Activated naive CD8-positive, alpha-beta T cell treated with anti-CD3 and anti-CD28 coated beads for 36 hours (primary cell): ENCODE data around the gene DCDC2C. TPM values are rescaled to one million over a fixed set of nuclear protein-coding genes. Genes with fewer than 3 reads are reported as not detected.

Experiments
- DNase-seq: peaks from one replicate; pipeline ENCODE4 v3.0.0; 2021
- H3K27ac Mint-ChIP-seq: one replicate; pipeline ENCODE4 v1.8.0; 2022; ENCODE audit warnings: mild to moderate bottlenecking, moderate library complexity, mixed read lengths
- H3K27me3 Mint-ChIP-seq: one replicate; pipeline ENCODE4 v1.8.0; 2022; ENCODE audit warnings: mild to moderate bottlenecking, mixed read lengths
- H3K36me3 Mint-ChIP-seq: one replicate; pipeline ENCODE4 v1.8.0; 2021; ENCODE audit warnings: mild to moderate bottlenecking, mixed read lengths
- H3K4me1 Mint-ChIP-seq: one replicate; pipeline ENCODE4 v1.8.0; 2021; ENCODE audit warnings: mixed read lengths
- H3K4me3 Mint-ChIP-seq: one replicate; pipeline ENCODE4 v1.8.0; 2022; ENCODE audit warnings: mild to moderate bottlenecking, moderate library complexity, mixed read lengths
- H3K9me3 Mint-ChIP-seq: one replicate; pipeline ENCODE4 v1.8.0; 2022; ENCODE audit warnings: mixed read lengths
- total RNA-seq, 2 experiments: library from RNA; stranded (reverse); gene quantifications; one replicate each; pipeline ENCODE4 v1.2.3, GENCODE V29; 2021

DCDC2C gene
- total RNA-seq, 2 experiments from 2014 or later: not detected

DNA sequence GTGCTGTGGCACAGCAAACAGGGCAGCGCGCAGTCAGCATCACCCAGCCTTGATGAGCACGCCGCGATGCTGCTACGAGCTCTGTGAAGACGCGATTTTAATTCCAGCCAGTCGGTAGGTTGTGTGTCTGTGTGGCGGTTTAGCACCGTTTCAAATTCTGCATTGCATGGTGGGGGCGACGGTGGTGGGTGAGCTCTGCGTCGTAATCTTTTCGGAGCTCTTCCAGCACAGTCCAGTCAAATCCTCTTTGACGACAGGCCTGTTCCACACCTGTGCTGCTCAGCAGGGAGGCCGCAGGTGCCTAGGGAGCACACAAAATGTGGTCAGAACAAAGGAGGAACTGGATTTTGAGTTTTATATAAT, 36.8 kb upstream of the DCDC2C start:
- Mint-ChIP-seq H3K27me3 (peaks cover 4% of the 10 kb centered on the region), H3K9me3 (no peaks in the 10 kb centered on the region), H3K4me1 (no peaks in the 10 kb centered on the region), H3K36me3 (no peaks in the 10 kb centered on the region), H3K4me3 (no peak overlapping the region), H3K27ac (no peak overlapping the region)
- DNase-seq: no peak

DNA sequence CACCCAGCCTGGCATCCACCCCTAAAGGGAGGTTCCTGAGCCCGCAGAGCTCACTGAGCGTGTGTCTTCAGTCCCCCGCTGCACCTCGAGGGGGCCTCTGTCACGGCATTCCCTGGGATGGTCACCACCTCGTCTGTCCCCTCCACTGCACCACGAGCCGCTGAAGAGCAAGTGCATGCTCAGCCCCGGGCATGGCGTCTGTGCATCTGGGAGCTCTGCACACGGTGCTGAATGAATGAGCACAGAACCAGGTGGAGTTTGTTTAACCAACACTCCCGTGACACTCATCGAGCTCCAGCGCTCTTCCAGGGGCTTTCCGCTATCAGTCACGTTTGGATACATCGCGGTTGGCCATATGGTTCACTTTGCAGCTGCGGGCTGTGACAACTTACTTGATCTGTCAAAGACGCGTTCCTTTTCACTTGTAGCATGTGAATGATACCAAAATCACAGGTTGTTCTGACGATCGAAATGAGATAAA, 36.2 kb upstream of the DCDC2C start:
- Mint-ChIP-seq H3K9me3 (no peaks in the 10 kb centered on the region), H3K27me3 (peaks cover 4% of the 10 kb centered on the region), H3K27ac (no peak overlapping the region), H3K4me3 (no peak overlapping the region), H3K4me1 (no peaks in the 10 kb centered on the region), H3K36me3 (no peaks in the 10 kb centered on the region)
- DNase-seq: no peak

DNA sequence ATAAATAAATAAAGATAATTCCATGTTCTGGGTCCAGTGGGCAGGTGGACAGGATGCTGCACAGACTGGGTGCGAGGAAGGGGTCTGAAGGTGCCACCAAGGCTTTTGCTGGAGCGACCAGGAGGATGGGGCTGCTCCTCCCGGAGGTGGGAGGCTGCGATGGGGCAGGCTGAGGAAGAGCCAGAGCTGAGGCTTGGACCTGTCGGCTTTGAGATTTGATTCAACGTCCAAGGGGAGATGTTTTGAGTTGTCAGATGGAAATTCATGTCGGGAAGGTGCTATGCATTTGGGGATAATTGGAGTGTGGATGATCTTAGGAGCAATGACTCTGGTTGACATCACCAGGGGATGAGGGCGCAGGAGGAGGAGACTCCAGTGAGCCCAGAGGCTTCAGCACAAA, 33.7 kb upstream of the DCDC2C start:
- no peak for DNase-seq
- peaks cover 4% of the 10 kb centered on the region for H3K27me3 Mint-ChIP-seq
- no peaks in the 10 kb centered on the region for H3K9me3 Mint-ChIP-seq
- H3K27ac Mint-ChIP-seq: no peak overlapping the region
- H3K4me3 Mint-ChIP-seq: no peak overlapping the region
- H3K4me1 Mint-ChIP-seq: no peaks in the 10 kb centered on the region
- H3K36me3 Mint-ChIP-seq: no peaks in the 10 kb centered on the region

DNA sequence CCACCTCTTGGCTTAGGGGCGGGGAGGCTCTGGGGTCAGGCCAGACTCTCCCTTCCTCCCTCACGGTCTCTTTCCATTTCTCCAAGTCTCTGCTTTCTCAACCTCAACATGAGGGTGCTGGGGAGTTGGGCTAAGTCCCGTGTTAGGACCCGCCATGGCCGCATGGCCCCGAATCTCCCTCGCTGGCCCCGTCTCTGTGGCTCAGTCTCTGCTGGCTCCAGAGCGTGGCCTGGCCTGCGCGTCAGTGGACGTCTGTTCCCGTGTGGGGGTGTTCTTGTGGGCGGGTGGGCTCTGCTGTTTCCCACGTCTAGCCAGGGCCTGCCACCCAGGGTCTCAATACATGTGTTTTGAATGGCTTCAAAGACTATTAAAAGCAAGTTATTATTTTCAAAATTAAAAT, 33.0 kb upstream of the DCDC2C start:
- no peaks in the 10 kb centered on the region for H3K36me3 Mint-ChIP-seq
- H3K9me3 Mint-ChIP-seq: no peaks in the 10 kb centered on the region
- peaks cover 4% of the 10 kb centered on the region for H3K27me3 Mint-ChIP-seq
- no peaks in the 10 kb centered on the region for H3K4me1 Mint-ChIP-seq
- no peak overlapping the region for H3K27ac Mint-ChIP-seq
- H3K4me3 Mint-ChIP-seq: no peak overlapping the region
- DNase-seq: no peak

DNA sequence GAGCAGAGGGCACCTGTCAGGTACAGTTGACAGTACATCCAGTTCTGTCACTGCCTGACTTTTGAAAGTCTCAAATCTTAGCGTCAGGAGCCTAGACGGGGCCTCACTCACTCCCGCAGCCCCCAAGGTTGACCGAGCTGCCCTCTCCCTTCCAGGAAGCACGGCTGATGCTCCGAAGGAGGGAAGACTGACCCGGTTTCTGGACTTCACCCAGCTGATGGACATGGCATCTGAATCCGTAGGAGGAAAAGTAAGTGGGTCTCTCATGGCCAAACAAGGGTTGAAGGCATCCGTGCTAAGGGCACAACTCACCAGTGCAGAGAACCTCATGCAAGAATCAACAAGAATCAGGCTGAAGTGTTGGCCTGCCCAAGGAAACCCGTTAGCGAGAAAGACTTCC, 32.4 kb upstream of the DCDC2C start:
- no peak for DNase-seq
- Mint-ChIP-seq H3K4me3 (no peak overlapping the region), H3K27ac (no peak overlapping the region), H3K27me3 (peaks cover 4% of the 10 kb centered on the region), H3K4me1 (no peaks in the 10 kb centered on the region), H3K9me3 (no peaks in the 10 kb centered on the region), H3K36me3 (no peaks in the 10 kb centered on the region)

DNA sequence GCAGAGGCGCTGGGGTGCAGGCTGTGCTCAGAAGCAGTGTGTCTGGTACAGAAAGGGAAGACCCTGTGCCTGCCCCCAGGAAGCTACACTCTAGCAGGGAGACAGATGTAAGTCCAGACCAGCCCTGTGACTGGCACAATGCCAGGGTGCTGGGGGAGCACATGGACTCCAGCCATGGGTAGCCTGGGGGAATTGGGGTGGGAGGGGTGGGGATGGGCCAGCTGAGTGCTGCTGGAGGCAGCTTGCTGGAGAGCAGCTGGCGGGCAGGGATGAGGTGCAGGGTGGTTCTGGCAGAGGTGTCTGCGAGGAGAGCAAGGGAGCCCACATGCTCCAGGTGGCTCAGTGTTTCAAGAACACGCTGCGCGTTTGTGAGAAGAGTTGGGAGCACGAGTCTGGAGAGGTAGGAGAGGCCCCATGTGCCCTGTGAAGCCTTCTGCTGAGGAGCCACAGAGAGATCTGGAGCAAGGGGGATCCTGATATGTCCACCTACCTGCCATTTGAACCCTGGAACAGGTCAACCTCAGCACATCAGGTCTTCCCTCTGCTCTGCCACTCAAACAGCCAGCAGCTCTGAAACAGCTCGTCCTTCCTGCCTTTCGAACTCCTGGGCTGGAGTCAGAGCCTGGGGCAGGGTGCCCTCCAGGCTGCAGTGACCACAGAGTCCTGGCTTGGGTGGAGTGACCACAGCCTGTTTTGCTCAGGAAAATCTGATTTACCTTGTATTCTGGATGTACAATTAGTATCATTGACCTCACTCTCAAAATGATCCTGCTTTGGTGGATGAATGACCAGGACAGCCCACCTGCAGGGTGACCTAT, 30.3 kb upstream of the DCDC2C start:
- no peak overlapping the region for H3K4me3 Mint-ChIP-seq
- H3K4me1 Mint-ChIP-seq: no peaks in the 10 kb centered on the region
- H3K36me3 Mint-ChIP-seq: no peaks in the 10 kb centered on the region
- DNase-seq: no peak
- peaks cover 4% of the 10 kb centered on the region for H3K27me3 Mint-ChIP-seq
- H3K9me3 Mint-ChIP-seq: no peaks in the 10 kb centered on the region
- no peak overlapping the region for H3K27ac Mint-ChIP-seq

DNA sequence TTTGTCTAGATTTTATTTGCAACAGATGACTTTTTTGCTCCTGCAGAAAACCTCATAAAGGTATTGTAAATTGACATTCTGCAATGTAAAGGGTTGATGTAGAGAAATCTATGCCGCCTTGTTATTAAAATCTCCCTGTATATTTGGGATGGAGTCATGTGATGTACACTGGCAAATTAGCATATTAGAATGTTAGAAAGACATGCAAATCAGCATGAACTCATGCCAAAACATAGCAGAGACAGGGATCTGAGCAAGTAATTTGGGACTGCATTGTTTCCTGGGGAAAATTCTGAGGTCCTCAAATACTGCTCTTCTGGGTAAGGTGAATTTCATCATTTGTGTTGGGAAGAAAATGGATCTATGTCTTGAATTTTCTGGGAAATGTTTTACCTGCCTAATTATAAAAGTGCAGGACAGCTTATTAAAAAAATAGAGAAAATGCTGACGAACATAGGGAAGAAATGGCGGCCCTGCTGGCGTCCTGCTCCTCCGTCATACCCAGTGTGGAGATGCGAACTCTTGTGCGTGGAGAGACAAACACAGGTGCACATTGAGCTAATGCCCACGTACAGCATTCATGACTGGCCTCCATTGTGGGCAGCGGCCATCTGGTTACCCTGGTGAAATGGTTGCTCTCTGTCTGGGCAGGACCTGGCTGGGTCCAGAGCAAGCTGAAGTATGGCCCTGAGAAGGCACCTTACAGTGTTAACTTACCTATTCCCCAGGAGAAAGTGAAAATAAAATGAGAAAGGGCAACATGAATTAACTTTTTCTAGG, 29.1 kb upstream of the DCDC2C start:
- Mint-ChIP-seq H3K4me1 (no peaks in the 10 kb centered on the region), H3K36me3 (no peaks in the 10 kb centered on the region), H3K4me3 (no peak overlapping the region), H3K27ac (no peak overlapping the region), H3K9me3 (no peaks in the 10 kb centered on the region), H3K27me3 (peaks cover 4% of the 10 kb centered on the region)
- no peak for DNase-seq

DNA sequence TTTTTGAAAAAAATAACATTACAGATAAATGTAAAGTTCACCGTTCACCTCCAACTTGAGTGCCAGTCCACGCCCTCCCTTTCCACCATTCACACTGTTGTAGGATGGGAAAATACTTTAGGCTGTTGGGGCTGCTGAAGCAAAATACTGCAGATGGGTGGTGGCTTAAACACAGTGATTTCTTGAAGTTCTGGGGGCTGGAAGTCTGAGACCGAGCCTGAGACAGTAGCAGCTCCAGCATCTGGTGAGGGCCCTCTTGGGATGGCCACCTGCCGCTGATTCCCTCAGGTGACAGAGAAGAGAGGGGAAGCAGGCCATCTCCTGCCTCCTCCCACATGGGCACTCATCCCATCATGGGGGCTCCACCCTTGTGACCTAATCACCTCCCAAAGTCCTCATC, 27.7 kb upstream of the DCDC2C start:
- H3K9me3 Mint-ChIP-seq: no peaks in the 10 kb centered on the region
- no peak for DNase-seq
- H3K4me3 Mint-ChIP-seq: no peak overlapping the region
- H3K4me1 Mint-ChIP-seq: no peaks in the 10 kb centered on the region
- no peaks in the 10 kb centered on the region for H3K27me3 Mint-ChIP-seq
- no peak overlapping the region for H3K27ac Mint-ChIP-seq
- no peaks in the 10 kb centered on the region for H3K36me3 Mint-ChIP-seq

DNA sequence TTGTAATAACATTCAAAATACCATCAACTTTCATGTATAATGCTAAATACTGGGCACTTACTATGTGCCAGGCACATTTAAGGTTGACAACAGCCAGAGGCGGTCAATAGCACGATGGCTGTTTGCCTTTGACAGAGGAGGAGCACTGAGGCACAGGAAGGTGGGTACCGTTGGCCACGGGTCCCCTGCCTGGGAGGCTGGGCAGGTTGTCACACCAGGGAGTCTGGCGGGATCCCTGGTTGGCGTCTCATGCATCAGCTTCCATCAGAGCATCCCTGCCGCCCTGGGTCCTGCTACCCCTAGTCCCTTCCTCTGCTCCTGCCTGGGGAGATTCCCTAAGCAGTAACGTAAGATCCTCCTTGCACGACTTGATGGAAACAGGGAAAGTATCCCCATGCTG, 25.9 kb upstream of the DCDC2C start:
- Mint-ChIP-seq H3K4me1 (no peaks in the 10 kb centered on the region), H3K36me3 (no peaks in the 10 kb centered on the region), H3K9me3 (no peaks in the 10 kb centered on the region), H3K27ac (no peak overlapping the region), H3K4me3 (no peak overlapping the region), H3K27me3 (no peaks in the 10 kb centered on the region)
- DNase-seq: no peak

DNA sequence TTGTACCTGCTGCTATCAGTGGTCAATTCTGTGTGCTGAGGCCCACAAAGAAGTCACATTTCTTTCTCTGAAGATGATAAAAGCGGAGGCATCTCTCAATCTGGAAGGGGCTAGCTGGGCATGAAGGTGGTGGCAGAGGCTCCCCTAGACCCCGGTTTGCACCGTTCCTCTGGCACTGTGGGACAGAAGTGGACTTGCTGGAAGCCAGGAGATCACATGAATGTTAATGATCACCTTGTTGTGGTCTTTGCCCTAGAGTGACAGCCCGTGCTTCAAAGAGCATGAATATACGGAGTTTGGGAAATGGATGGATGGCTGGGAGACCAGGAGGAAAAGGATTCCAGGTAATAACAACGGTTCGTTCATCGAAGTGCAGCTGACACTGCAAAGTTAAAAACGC, 25.2 kb upstream of the DCDC2C start:
- H3K27ac Mint-ChIP-seq: no peak overlapping the region
- H3K4me1 Mint-ChIP-seq: no peaks in the 10 kb centered on the region
- H3K27me3 Mint-ChIP-seq: no peaks in the 10 kb centered on the region
- no peak overlapping the region for H3K4me3 Mint-ChIP-seq
- H3K9me3 Mint-ChIP-seq: no peaks in the 10 kb centered on the region
- no peaks in the 10 kb centered on the region for H3K36me3 Mint-ChIP-seq
- no peak for DNase-seq

DNA sequence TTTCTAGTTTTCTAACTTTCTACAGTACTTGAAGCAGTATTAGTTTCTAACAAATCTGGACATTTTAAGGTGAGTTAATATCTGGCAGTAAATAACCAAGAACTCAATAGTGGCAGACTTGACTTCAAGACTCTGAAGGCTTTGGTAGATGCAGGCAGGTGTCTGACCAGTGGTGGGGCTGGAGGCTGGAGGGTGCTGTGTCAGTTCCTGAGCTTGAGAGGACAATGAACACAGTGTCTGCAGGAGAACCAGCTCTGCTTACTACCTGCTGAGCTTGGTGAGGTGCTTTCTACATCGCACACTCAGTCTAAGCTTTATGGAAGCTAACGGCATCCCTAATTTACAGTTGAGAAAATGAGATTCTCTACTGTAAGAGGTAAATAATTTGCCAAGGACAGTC, 24.2 kb upstream of the DCDC2C start:
- no peak for DNase-seq
- Mint-ChIP-seq H3K36me3 (no peaks in the 10 kb centered on the region), H3K4me1 (no peaks in the 10 kb centered on the region), H3K27ac (no peak overlapping the region), H3K4me3 (no peak overlapping the region), H3K9me3 (no peaks in the 10 kb centered on the region), H3K27me3 (no peaks in the 10 kb centered on the region)

DNA sequence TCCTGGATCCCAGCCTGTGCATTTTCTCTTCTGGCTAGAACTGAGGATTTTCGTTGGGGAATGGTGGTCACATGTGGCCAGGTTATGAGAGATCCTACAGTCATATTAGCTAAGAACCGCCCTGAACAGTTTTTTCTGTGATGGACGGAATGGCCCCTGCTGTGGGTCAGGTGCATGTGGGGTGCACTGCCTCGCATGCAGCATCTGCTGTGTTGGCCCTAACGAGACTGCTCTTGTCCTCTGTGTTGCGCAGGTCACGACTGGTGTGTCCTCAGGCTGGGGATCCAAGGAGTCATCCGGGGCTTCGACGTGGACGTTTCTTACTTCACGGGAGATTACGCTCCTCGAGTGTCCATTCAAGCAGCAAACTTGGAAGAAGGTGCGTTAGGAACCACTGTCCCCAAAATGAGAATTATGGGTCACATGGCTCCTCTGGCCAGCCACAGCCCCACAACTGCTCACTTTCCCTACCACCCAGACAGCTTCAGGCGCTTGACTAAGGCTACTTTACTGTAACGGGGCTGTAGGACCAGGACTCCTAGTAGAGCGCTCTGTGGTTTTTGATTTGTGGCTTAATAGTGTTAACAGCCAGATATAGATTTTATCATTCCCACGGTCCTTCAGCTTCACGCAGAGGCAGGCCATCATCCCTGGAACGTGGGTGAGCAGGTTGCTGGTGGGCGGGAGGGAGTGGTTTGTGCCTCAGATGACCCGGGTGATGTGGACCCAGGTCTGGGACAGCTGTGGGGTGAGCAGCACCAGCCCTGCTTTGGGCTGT, 23.6 kb upstream of the DCDC2C start:
- no peaks in the 10 kb centered on the region for H3K36me3 Mint-ChIP-seq

DNA sequence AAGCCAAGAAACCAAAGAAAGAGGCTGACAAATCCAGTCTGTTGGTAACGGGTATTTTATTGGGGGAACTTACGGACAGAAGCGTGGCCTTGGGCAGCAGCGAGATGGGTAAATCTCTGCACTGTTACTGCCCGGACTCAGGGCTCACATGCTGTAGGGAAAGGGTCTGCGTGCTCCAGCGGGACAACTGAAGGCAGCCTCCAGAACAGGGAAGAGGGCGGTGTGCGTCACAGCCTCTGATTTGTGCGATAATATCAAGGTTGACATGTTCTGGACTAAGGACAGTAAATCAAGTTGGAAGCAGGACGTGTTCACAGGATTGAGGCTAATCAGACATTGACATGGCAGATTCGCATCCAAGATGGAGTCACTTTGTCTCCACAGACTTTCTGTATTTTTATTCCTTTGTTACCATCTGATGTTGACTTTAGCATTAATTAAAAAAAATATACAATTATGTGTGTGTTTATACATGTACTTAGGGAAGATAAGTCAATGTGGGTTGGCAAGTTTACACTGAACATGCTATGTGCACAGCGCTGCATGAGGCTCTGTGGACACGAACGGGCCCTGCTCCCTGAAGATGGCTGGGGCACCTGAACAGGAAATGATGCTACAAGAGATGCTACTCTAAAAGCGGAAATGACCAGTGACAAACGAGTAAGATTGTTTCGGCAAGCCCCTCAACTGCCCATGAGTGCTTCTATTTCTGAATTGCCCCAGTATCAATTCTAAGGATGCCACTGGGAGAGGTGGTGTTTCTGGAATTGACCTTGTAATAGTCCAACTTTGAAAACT, 22.6 kb upstream of the DCDC2C start:
- Mint-ChIP-seq H3K9me3 (no peaks in the 10 kb centered on the region), H3K4me3 (no peak overlapping the region), H3K27ac (no peak overlapping the region), H3K27me3 (no peaks in the 10 kb centered on the region), H3K36me3 (no peaks in the 10 kb centered on the region), H3K4me1 (no peaks in the 10 kb centered on the region)
- DNase-seq: no peak

More for the DNA sequence above, 23.6 kb upstream of the DCDC2C start:
- no peak for DNase-seq
- Mint-ChIP-seq H3K27me3 (no peaks in the 10 kb centered on the region), H3K9me3 (no peaks in the 10 kb centered on the region), H3K4me3 (no peak overlapping the region), H3K27ac (no peak overlapping the region), H3K4me1 (no peaks in the 10 kb centered on the region)

DNA sequence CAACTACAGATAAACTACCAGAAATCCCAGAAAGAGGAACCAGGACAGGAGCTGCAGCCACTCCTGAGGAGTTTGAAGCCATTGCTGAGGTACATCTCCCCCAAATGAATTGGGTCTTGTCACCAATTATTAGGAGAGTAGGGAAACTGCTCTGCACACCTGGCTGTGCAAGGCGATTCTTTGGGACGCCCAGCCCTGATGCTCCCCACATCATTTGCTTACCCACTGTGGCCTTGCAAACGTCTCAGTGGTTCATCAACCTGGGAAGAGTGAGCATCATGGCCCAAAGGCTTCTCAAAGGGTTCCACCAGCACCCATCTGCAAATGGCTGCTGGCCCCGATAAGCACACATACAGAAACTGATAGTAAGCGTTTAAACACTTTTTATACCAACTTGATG, 21.8 kb upstream of the DCDC2C start:
- H3K27me3 Mint-ChIP-seq: peaks cover 2% of the 10 kb centered on the region

More for the DNA sequence above, 21.8 kb upstream of the DCDC2C start:
- no peaks in the 10 kb centered on the region for H3K9me3 Mint-ChIP-seq
- no peak overlapping the region for H3K27ac Mint-ChIP-seq
- no peaks in the 10 kb centered on the region for H3K36me3 Mint-ChIP-seq
- no peaks in the 10 kb centered on the region for H3K4me1 Mint-ChIP-seq
- DNase-seq: no peak
- H3K4me3 Mint-ChIP-seq: no peak overlapping the region
